Skeletal muscle tissue (tissue), 4 donors: ENCODE measurements around the gene TIGD2. TPM values are rescaled to one million over a fixed set of nuclear protein-coding genes. Genes with fewer than 3 reads are reported as not detected.

Source experiments
- H3K27ac ChIP-seq: one replicate; pipeline ENCODE4 v1.7.0; 2013; ENCODE audit warnings: mild to moderate bottlenecking, low read depth, low read length, inconsistent platforms
- H3K27me3 ChIP-seq, 3 donors: one replicate each; pipeline ENCODE4 v1.7.0; 2013; ENCODE audit warnings: low read length in 3 of 3; ENCODE audit not compliant: control insufficient read depth in 3 of 3, insufficient read depth in 3 of 3
- H3K36me3 ChIP-seq, 3 donors: one replicate each; pipeline ENCODE4 v1.7.0; 2013; ENCODE audit warnings: low read length in 3 of 3; ENCODE audit not compliant: control insufficient read depth in 3 of 3, insufficient read depth in 3 of 3
- H3K4me1 ChIP-seq, 3 donors: one replicate each; pipeline ENCODE4 v1.7.0; 2013; ENCODE audit warnings: low read length in 3 of 3, mild to moderate bottlenecking in 3 of 3; ENCODE audit not compliant: control insufficient read depth in 3 of 3, insufficient read depth in 3 of 3
- H3K4me3 ChIP-seq, 3 donors: one replicate each; pipeline ENCODE4 v1.7.0; 2013; ENCODE audit warnings: low read length in 3 of 3
- H3K9ac ChIP-seq, 3 donors: one replicate each; pipeline ENCODE4 v1.7.0; 2013; ENCODE audit warnings: low read length in 3 of 3, mild to moderate bottlenecking in 3 of 3, moderate library complexity in 2 of 3, low read depth in 1 of 3
- H3K9me3 ChIP-seq, 3 donors: one replicate each; pipeline ENCODE4 v1.7.0; 2013; ENCODE audit warnings: low read length in 3 of 3; ENCODE audit not compliant: control insufficient read depth in 3 of 3
- total RNA-seq: library from RNA; depleted of rRNA; stranded (reverse); fragments of >200 nt; gene quantifications from one replicate; pipeline ENCODE4 v1.2.3, GENCODE V29; 2014
- donor health status: Osteomylitis.

Gene TIGD2
- total RNA-seq, 1 donor from 2014 or later, result 5.2 TPM

GRCh38 chr4:89114100-89114499 lies 2.8 kb downstream of the TIGD2 start:
- Histone ChIP-seq H3K9me3 (no peaks in the 10 kb centered on the region), H3K4me3 (no peak overlapping the region), H3K27ac (no peak overlapping the region), H3K27me3 (no peaks in the 10 kb centered on the region), H3K4me1 (peaks cover 10 to 15% (median 12%) of the 10 kb centered on the region in 3 donors), H3K9ac (no peak overlapping the region), H3K36me3 (no peaks in the 10 kb centered on the region)

- Histone ChIP-seq H3K9ac (no peak overlapping the region), H3K9me3 (no peaks in the 10 kb centered on the region), H3K27ac (no peak overlapping the region), H3K36me3 (no peaks in the 10 kb centered on the region), H3K4me1 (peaks cover 4 to 6% (median 5%) of the 10 kb centered on the region in 3 donors), H3K4me3 (no peak overlapping the region), H3K27me3 (no peaks in the 10 kb centered on the region)
These were observed 5.8 kb downstream of the TIGD2 start for GRCh38 chr4:89117115-89117514.

- Histone ChIP-seq H3K27me3 (no peaks in the 10 kb centered on the region), H3K27ac (no peak overlapping the region), H3K4me1 (no peaks in the 10 kb centered on the region), H3K36me3 (no peaks in the 10 kb centered on the region), H3K4me3 (no peak overlapping the region), H3K9me3 (no peaks in the 10 kb centered on the region), H3K9ac (no peak overlapping the region)
These were observed 7.8 kb downstream of the TIGD2 start for GRCh38 chr4:89119166-89119565.

GRCh38 chr4:89119836-89120235 lies 8.5 kb downstream of the TIGD2 start:
- no peak overlapping the region for H3K9ac ChIP-seq
- H3K36me3 ChIP-seq, result no peaks in the 10 kb centered on the region
- no peaks in the 10 kb centered on the region for H3K9me3 ChIP-seq

GRCh38 chr4:89121387-89122068 lies 10.2 kb downstream of the TIGD2 start:
- Histone ChIP-seq H3K9me3 (no peaks in the 10 kb centered on the region), H3K27ac (no peak overlapping the region), H3K9ac (no peak overlapping the region), H3K4me3 (no peak overlapping the region), H3K4me1 (no peaks in the 10 kb centered on the region), H3K27me3 (no peaks in the 10 kb centered on the region), H3K36me3 (no peaks in the 10 kb centered on the region)

More at GRCh38 chr4:89119836-89120235, 8.5 kb downstream of the TIGD2 start:
- no peaks in the 10 kb centered on the region for H3K4me1 ChIP-seq
- H3K4me3 ChIP-seq, result no peak overlapping the region
- no peak overlapping the region for H3K27ac ChIP-seq
- H3K27me3 ChIP-seq, result no peaks in the 10 kb centered on the region

- H3K4me3 ChIP-seq, result no peak overlapping the region
- H3K4me1 ChIP-seq, result no peaks in the 10 kb centered on the region
- H3K9me3 ChIP-seq, result no peaks in the 10 kb centered on the region
- no peak overlapping the region for H3K9ac ChIP-seq
- H3K27me3 ChIP-seq, result no peaks in the 10 kb centered on the region
- no peak overlapping the region for H3K27ac ChIP-seq
- no peaks in the 10 kb centered on the region for H3K36me3 ChIP-seq
These were observed 12.1 kb downstream of the TIGD2 start for GRCh38 chr4:89123451-89123851.

- H3K36me3 ChIP-seq, result no peaks in the 10 kb centered on the region
- H3K4me1 ChIP-seq, result no peaks in the 10 kb centered on the region
- no peak overlapping the region for H3K4me3 ChIP-seq
- H3K9me3 ChIP-seq, result no peaks in the 10 kb centered on the region
- H3K27me3 ChIP-seq, result no peaks in the 10 kb centered on the region
- H3K27ac ChIP-seq, result no peak overlapping the region
- no peak overlapping the region for H3K9ac ChIP-seq
These were observed 14.8 kb downstream of the TIGD2 start for GRCh38 chr4:89125901-89126782.

- Histone ChIP-seq H3K27me3 (no peaks in the 10 kb centered on the region), H3K36me3 (no peaks in the 10 kb centered on the region), H3K27ac (no peak overlapping the region), H3K4me1 (no peaks in the 10 kb centered on the region), H3K4me3 (no peak overlapping the region), H3K9me3 (no peaks in the 10 kb centered on the region), H3K9ac (no peak overlapping the region)
These were observed 17.8 kb downstream of the TIGD2 start for GRCh38 chr4:89129080-89129640.

GRCh38 chr4:89134775-89135319 lies 23.5 kb downstream of the TIGD2 start:
- no peaks in the 10 kb centered on the region for H3K36me3 ChIP-seq
- no peak overlapping the region for H3K9ac ChIP-seq
- peaks cover 0 to 4% (median 0%) of the 10 kb centered on the region in 3 donors for H3K27me3 ChIP-seq

More at GRCh38 chr4:89134775-89135319, 23.5 kb downstream of the TIGD2 start:
- no peak overlapping the region for H3K4me3 ChIP-seq
- H3K9me3 ChIP-seq, result no peaks in the 10 kb centered on the region
- H3K4me1 ChIP-seq, result peaks cover 0 to 4% (median 0%) of the 10 kb centered on the region in 3 donors
- H3K27ac ChIP-seq, result no peak overlapping the region
